Epidermal melanocyte (primary cell): ENCODE data around the gene MYO1C.

Experiments
- DNase-seq: peaks from one replicate; pipeline ENCODE4 v3.0.0; 2011; ENCODE audit warnings: low spot score; ENCODE audit not compliant: insufficient read length

MYO1C gene

DNA sequence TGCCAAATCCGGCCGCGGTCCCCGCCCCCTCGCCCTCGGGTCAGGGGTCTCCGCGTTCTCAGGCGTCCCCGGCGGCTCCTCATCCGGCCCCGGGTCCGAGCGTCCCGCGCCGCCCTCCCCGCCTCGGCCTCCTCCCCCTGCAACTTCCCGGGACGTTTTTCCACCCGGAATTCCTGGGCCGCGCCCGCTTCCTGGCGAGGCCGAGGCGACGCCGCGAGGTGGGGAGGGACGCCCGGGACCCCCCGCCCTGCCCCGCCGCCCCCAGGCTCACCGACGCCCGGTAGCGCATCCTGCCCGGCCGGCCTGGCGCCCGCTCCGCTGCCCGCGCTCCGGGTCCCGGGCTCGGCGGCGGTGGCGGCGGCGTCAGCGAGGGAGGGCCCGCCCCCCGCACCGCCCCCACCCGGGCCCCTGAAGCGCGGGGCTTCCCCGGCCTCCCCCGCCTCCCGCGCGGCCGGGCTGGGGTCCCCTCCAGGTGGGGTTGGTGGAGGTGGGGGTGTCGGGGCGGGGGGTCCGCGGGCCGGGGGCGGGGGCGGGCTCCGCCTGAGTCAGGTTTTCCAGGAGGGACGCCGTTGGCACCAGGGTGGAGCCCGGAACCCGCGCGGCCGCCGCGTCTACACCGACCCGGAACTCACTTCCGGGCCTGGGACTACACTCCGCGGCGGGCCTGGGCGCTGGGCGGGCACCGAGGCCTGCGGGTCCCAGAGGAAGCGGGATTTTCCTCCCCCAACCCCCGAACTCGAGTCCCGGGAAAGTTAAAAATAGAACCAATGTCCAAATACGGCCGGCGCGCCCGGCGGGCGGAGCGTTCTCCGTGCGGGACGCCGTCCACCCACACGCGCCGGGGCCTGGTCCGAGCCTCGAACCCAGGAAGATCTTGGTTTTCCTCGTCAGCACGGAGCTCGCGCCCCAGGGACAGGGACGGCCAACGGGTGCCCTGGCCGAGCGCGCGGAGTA is 6.8 kb downstream of the MYO1C start:
- DNase-seq = no peak

DNA sequence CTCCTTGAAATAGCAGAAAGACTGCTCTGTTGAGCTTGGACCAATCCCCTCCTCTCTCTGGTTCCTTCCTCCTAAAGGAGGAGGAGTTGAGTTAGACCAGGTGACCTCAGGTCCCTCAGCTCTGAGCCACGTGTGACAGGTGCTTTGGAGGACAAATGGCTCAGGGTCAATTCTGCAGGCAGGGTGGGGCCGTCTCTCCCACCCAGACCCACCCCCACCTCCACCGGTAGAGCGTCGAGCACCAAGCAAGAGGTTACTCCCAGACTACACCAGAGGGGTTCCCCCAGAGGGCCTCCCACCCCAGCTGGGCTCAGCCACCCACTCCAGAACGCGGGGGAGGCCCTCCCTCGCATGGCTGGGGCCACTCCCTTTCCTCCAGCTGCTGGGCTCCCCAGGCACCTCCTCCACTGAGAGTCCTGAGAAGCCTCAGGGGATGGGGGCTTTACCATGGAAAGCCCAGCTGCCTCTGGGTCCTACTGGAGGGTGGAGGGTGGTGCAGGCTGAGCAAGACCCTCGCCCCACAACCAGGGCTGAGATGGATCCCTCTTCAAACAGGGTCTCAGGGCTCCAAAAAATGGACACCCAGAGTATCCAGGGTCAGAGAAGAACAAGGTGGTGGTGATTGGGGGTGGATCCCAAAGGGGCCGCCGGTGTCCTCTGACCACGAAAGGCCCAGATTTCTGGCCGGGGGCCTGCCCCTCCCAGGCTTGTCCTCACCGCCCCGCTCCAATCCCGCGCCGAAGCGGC is 7.6 kb downstream of the MYO1C start:
- DNase-seq = no peak

DNA sequence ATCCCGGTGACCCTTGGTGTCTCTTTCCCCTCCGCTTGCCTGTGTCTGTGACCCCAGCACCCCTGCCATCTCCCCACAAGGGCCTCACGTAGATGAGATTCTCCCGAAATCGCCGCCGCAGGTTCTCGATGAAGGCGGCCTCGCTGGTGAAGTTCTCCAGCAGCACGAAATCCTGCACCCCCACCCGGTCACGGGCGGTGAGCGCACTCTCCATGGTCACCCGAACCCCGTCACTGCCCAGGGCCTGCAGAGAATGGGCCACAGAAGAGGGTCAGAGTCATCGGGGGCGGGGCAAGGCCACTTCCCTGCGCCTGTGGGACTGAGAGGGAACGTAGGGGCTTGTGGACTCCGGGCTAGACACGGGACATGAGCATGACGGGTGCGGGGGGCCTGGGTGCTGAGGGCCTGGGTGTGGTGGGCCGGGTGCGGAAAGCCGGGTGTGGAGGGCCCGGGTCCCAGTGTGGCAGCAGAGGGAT is 8.4 kb downstream of the MYO1C start:
- no peak for DNase-seq

DNA sequence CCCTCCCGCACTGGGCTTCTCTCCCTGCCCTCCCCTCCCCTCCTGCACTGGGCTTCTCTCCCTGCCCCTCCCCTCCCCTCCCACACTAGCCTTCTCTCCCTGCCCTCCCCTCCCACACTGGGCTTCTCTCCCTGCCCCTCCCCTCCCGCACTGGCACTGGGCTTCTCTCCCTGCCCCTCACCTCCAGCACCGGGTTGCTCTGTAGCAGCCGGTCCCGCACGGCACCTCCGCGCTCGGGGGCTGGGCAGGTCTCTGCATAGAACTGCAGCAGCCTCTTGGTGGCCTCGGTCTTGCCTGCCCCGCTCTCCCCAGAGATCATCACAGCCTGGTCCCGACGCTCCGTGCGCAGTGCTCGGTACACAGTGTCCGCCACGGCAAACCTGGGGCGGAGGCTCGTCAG is 9.8 kb downstream of the MYO1C start:
- no peak for DNase-seq

DNA sequence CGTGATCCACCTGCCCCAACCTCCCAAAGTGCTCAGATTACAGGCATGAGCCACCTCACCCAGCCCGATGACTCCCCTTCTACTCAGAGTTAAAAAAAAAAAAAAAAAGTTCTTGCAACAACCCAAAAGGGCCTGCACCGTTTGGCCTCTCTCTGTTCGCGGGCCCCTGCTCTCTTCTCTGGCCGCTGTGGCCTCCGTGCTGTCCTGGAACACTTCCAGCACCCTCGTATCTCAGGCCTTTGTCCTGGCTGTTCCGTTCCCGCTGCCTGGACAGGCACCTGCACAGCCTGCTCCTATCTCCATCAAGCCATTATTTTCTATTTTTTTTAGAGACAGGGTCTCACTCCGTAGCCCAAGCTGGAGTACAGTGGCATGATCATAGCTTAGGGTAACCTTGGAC is 10.8 kb downstream of the MYO1C start:
- DNase-seq = no peak

DNA sequence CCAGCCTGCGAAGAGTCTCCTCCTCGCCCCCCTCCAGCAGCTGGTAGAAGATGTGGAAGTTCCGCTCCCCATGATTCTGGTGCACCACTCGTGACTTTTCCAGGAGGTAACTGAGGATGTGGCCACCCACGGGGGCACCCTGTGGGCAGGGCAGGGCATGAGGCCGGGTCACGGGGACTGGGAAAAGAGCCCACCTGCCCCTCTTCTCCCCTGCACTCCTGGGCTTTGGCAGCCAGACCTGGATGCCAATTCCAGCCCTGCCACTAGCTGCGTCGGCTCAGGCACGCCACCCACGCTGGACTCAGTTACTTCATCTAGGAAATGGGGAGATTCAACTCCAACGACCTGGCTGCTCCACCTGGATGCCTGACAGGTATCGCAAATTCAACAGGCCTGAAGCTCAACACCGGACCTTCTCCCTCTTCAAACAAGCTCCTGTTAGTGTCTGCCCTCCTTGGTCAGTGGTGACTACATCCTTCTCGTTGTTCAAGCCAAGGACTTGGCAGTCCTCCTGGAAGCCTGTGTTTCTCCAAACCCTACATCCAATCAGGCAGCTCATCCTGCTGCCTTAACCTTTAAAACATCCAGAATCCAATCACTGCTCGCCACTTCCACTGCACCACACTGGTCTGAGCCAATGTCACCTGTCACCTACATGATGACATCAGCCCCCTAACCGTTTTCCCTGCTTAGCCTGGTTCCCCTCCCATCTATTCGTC is 11.6 kb downstream of the MYO1C start:
- no peak for DNase-seq

DNA sequence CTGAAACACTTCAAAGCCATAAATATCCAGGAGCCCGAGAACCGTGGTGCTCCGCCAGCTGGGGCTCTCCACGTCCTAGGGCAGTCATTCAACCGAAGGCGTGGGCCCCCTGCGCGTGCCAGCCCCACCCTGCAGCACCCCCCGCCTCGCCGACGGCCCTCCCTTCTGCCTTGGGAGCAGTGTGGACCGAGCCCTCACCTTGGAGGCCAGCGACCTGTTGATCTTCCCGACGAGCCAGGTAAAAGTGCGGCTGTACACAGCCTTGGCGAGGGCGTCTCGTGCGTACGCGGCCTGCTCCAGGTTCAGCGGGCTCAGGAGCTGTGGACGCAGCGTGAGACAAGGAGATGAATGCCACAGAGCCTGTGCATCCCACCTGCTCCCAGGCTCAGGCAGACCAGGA is 14.1 kb downstream of the MYO1C start:
- DNase-seq = no peak

DNA sequence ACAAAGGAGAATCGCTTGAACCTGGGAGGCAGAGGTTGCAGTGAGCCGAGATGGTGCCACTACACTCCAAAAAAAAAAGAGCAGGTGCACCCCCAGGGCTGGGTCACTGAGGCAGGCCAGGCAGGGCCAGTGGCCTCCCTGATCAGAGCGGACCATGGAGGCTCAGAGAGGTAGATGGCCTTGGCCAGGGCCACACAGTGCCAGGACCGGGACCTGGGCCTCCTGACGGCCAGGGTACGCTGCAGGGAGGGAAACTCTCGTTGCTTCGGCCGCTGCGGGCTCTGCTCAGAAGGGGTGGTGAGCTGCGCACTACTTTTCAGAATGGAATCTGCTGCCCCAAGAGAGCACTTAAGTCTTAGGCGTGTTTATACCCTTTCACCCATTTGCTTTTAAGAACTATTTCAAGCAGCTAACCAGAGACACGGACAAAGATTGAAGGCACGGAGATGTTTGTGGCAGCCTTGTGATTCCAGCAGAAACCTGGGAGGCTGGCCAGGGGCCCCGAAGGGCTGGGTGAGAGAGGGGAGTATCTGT is 17.1 kb downstream of the MYO1C start:
- no peak for DNase-seq

DNA sequence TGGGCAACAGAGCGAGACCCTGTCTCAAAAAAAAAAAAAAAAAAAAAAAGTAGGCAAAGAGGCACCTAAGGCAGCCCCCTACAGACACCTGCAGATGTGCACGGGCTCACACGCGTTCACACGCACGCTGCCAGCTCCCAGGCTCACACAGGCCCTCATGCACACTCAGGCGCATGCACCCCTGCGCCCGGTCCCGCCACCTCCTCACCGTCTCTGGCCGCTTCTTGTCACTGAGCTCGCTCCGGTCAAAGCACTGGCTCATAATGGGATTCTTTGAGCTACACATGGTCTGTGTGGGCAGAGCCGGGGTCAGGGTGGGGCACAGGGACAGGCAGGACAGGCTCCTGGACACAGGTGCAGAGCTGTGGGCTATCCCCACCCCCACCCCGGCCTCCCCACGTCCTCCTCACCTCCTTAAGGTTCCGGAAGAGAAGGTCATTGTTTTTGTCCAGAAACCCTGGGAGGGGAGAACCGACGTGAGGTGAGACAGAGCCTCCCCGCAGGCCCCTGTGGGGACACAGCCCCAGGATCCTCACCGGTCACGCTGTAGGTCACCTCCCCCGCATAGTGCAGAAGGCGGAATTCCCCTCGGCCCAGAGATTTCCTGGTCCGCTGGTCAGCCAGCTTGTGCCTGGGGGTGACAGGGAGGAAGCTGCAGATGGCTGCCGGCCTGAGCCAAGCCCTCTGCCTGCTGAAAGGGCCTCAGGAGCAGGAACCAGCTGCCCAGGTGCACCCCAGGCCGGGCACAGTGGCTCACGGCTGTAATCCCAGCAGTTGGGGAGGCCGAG is 17.9 kb downstream of the MYO1C start:
- DNase-seq = no peak

DNA sequence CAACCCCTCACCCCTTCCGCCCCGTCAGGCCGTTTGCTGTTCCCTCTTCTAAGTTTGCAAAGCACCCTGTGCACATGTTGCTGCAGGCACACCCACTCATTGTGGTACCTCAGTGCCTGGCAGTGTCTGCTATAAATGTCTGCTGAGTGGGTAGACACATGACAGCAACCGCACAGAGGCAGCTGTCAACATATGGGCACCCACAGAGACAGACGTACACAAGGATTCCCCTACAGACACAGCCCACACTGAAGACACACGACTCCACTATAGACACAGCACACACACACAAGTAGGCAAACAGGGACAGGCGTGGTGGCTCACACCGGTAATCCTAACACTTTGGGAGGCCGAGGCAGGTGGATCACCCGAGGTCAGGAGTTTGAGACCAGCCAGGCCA is 18.6 kb downstream of the MYO1C start:
- no peak for DNase-seq

DNA sequence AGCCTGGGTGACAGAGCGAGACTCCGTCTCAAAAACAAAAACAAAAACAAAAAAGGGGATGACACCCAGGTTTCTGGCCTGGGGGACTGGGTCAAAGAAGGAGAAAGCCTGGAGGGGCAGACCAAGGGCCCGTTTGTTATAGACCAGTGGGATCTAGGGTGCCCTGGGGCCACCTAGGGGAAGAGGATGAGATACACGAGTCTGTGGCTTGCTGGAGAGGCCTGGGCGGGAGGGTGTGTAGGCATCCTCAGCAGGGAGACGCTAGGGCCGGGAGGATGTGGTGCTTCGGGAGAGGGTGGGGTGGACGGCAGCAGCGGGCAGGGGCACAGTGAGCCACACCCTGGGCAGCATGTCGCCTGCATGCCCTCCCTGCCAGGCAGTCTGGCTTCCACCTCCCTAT is 19.3 kb downstream of the MYO1C start:
- DNase-seq = no peak

DNA sequence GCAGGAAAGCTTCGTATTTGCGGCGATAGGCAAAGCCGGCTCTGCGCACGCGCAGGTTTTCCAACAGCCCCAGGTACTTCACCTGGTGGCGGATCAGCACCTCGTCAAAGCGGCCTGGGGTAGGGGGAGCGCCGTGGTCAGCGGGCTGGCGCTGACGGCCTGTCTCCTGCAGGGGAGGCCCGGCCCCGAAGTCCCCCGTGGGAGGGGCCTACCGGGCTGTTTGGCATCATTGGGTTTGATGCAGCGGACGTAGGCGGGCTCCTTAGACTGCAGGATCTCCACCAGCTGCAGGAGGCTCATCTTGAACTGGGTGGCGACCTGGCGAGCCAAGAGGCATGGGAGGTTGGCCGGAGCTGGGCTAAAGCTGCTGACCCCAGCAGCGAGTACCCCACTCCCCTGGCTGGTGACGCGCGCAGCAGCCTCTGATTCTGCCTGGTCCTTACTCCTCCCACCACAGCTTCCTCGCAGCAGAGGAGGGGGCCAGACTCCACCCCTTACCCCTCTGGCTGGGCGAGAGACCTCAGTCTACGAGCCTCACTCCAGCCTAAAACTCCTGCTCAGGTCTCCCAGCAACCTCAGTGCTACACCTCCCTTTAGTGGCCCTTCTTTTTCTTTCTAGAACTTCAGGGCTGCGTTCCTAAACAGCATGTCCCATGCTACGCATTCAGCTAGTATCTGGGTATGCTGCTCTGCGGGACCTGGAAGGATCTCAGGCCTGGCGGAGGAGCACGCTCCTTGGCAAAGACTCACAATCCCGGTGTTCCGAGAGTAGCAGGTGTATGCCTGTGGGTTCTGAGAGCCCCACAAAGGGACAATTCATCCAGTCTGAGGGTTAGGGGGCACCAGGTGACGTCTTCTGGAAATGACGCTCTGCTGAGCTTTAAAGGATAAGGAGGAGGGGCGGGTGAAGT is 20.3 kb downstream of the MYO1C start:
- no peak for DNase-seq

DNA sequence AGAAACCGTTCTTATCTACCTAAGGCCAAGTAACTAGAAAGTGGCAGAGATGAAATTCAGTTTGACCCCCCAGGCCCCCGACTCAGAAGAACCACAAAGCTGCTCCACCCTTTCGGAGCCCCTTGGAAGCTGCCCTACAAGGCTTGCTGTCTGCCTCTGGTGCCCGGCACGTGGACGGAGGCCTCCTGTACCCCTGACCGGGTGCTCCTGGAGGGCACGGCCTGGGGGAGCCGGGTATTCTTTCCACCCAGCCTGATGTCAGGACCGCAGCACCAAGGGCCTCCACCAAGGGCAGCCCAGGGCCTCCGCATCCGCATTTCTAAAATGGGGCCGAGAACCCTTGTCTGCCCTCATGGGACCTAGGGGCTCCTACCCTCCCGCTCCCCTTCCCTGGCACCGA is 21.0 kb downstream of the MYO1C start:
- no peak for DNase-seq

DNA sequence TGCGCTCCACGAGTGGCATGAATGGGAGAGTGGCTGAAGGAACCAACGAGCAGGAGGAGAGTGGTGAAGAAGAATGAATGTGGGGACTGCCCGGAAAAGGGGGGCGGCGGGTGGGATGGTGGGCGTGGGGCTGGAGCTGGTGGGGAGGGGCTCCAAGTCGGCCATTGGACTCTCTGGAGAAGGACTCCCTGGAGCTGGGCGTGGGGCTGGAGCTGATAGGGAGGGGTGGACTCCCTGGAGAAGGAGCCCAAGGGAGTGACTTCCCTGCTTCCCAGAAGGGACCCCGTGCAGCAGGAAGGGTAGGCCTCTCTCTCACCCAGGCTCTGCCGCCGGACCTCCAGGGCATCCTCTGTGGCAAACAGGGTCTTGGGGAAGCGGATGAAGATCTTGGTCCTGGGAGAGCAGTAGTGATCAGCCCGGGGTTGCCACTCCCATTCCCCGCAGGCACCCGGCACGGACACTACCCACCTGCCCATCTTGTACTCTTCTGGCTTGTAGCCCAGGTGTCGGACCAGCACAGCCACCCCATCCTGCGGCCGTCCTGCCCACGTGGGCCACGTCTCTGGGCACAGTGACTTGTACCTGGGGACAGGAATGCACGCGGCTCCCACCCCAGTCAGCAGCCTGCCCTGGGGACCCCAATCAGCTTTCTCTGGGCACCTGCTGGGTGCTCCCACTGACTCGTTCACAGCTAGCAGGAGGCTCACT is 21.6 kb downstream of the MYO1C start:
- no peak for DNase-seq

DNA sequence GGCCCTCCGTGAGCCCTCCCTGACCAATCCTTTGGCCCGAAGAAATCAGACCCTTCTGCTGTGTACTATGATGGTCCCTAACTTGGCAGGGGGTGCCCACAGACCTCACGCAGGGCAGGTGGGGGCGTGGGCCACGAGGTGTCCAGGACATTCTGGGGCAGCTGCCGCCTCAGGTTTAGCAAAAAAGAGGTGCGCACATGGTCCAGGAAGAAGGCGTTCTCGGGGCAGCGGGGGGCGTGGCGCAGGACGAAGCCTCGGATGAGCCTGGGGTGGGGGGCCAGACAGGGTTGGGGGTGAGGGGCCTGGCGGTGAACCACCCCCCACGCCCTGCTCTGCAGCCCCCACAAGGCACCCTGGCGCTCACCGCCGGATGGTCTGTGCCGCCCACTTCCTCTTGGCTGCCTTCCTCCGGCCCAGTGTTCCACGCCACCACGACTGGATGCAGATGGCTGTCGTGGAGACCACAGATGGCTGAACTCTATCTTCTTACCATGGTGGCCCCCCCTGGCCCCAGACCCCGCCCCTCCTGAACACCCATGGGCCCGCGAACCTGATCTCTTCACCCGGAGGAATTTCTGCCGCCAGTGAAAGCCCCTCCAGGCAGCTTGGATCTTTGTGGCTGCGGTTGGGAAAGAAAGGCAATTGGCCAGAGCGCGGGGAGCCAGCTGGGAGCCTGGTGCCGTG is 22.3 kb downstream of the MYO1C start:
- DNase-seq = no peak

DNA sequence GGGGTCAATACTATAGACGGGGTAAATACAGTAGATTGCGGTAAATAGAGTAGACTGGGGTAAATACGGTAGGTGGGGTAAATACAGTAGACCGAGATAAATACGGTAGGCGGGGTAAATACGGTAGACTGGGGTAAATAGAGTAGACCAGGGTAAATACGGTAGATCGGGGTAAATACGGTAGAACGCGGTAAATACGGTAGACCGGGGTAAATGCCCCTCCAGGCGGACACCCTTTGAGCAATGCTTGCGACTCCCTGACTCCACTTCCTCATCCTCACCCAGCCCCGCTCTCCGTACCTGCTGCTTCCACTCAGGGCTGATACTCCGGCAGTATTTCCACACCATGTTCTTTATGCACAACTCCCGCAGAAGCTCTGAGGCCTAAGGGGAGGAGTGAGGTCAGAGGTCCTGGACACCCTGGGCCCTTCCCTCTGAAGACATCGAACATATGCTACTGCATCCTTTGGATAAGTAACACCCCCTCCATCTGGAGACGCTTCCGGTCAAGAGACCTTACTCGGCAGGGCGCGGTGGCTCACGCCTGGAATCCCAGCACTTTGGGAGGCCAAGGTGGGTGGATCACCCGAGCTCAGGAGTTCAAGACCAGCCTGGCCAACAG is 23.1 kb downstream of the MYO1C start:
- DNase-seq = no peak

DNA sequence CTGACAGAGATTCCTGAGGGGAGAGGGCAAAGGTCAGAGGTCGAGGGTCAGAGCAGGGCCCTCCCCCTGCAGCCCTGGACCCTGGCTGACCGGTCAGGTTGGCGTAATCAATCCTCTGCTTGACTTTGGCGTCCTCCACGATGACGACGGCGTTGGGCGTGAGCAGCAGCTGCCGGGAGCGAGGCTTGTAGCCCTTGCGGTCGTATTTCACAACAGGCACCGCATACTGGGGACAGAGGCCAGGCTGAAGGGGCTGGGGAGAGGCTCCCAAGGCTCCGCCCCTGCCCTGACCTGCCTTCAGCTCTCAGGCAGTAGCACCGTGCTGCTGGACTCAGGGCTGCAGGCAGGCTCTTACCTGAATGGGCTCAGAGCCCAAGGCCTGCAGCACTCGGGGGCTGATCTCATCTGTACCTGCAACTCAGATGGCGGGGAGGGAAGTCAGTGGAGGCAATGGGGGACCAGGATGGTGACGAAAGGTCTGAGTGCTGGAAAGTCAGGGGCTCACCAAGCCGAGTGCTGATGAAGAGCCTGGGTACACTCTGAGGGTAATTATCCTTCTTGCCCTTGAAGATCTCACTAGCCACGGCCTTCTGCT is 24.5 kb downstream of the MYO1C start:
- no peak for DNase-seq

DNA sequence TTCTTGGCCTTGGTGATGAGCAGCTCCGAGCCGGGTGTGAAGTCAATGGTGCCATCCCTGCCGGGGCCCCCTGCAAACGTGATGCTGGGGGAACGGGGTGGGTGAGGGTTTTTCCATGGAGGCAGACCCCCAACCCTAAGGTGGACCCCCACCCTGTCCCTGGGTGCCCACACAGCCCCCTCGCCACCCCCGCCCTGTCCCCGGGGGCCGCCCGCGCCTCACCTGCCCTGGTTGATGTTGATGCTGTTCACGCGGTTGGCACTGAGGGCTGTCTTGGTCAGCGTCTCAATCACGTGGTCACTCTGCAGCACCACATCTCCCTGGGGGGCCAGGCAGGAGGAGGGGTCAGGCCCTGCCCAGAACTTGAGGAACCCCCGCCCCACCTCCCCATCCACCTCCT is 25.2 kb downstream of the MYO1C start:
- peak; percentile 5 for DNase-seq
